ENCODE results near the gene TSEN54. TPM values are rescaled to one million over a fixed set of nuclear protein-coding genes. Genes with fewer than 3 reads are reported as not detected.

Gene TSEN54
- total RNA-seq, 4 donors from 2014 or later = 9.4 to 33.3 (median 14.9) TPM

GRCh38 chr17:75546181-75546580 is 29.9 kb downstream of the TSEN54 start:
- DNase-seq (ENCODE audit: low spot score) (no peak), ATAC-seq (ENCODE audit: low FRiP score) (no peak)
- TF ChIP-seq CTCF (IDR thresholded peaks at IDR 0.05) = no peak

- TF ChIP-seq CTCF (IDR thresholded peaks at IDR 0.05) = no peak
- DNase-seq (ENCODE audit: low spot score) (no peak), ATAC-seq (ENCODE audit: low FRiP score) (no peak)
These were observed 30.8 kb downstream of the TSEN54 start for GRCh38 chr17:75547091-75547490.

- DNase-seq (ENCODE audit: low spot score) = no peak
- TF ChIP-seq CTCF (IDR thresholded peaks at IDR 0.05) = no peak
- no peak for ATAC-seq (ENCODE audit: low FRiP score)
These were observed 32.5 kb downstream of the TSEN54 start for GRCh38 chr17:75548813-75549212.

DNA sequence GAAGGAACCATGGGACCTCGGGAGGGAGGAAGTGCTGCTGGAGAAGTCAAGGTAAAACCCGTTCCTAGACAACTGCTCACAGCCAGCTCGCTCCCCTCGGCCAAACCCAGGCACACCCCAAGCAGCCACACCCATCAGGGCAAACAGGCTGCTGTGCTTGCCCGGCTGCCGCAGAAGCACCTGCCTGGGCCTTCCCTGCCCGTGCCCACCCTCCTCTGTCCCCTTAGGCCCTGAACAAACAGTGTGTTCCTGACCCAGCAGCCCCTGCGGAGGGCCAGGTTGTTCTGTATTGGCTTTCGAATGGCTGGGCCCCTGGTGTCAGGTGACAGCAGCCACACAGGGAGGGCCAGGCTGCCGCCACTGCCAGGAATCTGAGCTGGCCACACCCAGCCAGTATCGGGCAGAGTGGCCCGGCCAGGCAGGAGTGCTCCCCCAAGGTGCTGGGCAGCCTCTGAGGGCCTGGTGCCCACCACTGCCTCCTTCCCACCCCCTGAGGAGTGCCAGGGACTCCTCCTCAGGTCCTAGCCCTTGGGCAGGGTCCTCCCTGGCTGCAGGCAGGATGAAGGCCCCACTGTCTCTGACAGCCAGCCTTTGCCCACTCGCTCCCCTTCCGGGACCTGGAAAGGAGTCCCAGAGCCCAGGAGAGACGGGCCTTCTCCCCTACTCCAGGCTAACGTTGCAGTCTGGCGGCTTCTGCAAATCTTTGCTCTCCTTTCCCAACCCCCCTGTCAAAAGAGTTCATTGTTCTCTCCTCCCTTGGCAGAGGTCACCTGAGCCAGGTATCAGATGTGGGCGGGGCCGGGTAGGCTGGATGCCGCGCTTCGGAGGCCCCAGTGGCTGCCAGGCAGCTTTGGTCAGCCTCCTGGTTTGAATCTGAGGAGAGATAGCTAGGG is 33.2 kb downstream of the TSEN54 start:
- TF ChIP-seq CTCF (IDR thresholded peaks at IDR 0.05) = no peak
- ATAC-seq (ENCODE audit: low FRiP score) (no peak), DNase-seq (ENCODE audit: low spot score) (no peak)

DNA sequence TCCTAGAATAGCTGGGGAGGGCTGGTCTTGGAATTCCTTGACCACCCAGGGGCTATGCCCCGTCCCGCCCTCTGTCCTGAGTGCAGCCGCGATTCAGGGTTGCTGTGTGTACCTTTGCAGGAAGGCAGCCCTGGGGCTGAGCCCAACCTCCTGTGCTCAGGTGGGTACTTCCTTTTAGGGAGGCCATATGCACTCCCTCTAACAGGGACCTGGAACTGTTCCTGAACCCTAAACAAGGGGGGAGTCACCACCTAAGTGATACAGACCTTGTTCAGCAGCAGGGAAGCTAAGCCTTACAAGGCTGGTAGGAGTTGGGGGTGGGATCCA is 33.8 kb downstream of the TSEN54 start:
- ATAC-seq (ENCODE audit: low FRiP score) (no peak), DNase-seq (ENCODE audit: low spot score) (no peak)
- no peak for TF ChIP-seq CTCF (IDR thresholded peaks at IDR 0.05)

GRCh38 chr17:75551266-75551665 is 34.9 kb downstream of the TSEN54 start:
- no peak for DNase-seq (ENCODE audit: low spot score)
- TF ChIP-seq CTCF (IDR thresholded peaks at IDR 0.05) = no peak
- ATAC-seq (ENCODE audit: low FRiP score) = no peak
